NCI-H2171 (cell line): ENCODE results near the gene COX17.
"Not testable (repeated sequence)": the region's sequence is repeated elsewhere in the genome, so short reads cannot be mapped to it uniquely, and the experiment has no call there.

ENCODE experiments used
- DNase-seq: peaks from one replicate; lab custom pipeline; 2025; lab: John Stamatoyannopoulos, UW

The COX17 gene

GRCh38 chr3:119676771-119677640 is at the start of gene COX17:
TSS of gene COX17 (minus strand) at chr3:119677406. CDS start at chr3:119677310, 96 bp downstream.
- DNase-seq = peak; percentile 96

- DNase-seq = no peak
Measured at GRCh38 chr3:119726909-119727308, 49.7 kb upstream of the COX17 start.

- no peak for DNase-seq
Measured at GRCh38 chr3:119723022-119723421, 45.8 kb upstream of the COX17 start.

- DNase-seq = no peak
Measured at GRCh38 chr3:119717520-119717919, 40.3 kb upstream of the COX17 start.

GRCh38 chr3:119716998-119717397 is 39.8 kb upstream of the COX17 start:
- no peak for DNase-seq

- no peak for DNase-seq
Measured at GRCh38 chr3:119715105-119715504, 37.9 kb upstream of the COX17 start.

- no peak for DNase-seq
Measured at GRCh38 chr3:119703820-119704531, 26.8 kb upstream of the COX17 start.

GRCh38 chr3:119702530-119703527 is 25.6 kb upstream of the COX17 start, which contains the start of gene CFAP91:
TSS of gene CFAP91 (plus strand) at chr3:119703022. CDS start at chr3:119703099, 77 bp downstream.
- DNase-seq = peak; percentile 90

GRCh38 chr3:119700920-119701734 is 23.9 kb upstream of the COX17 start:
- no peak for DNase-seq

GRCh38 chr3:119700269-119700919 is 23.2 kb upstream of the COX17 start:
- DNase-seq = no peak

- no peak for DNase-seq
Measured at GRCh38 chr3:119697394-119697793, 20.2 kb upstream of the COX17 start.

- DNase-seq = no peak
Measured at GRCh38 chr3:119695480-119695879, 18.3 kb upstream of the COX17 start.

GRCh38 chr3:119690043-119690656 is 12.9 kb upstream of the COX17 start:
- no peak for DNase-seq

- DNase-seq = no peak
Measured at GRCh38 chr3:119683421-119683820, 6.2 kb upstream of the COX17 start.

GRCh38 chr3:119681279-119681678 is 4.1 kb upstream of the COX17 start:
- no peak for DNase-seq

- no peak for DNase-seq
Measured at GRCh38 chr3:119679874-119680273, 2.7 kb upstream of the COX17 start.

GRCh38 chr3:119678209-119678608 is 1.0 kb upstream of the COX17 start:
- DNase-seq = not testable (repeated sequence)

- no peak for DNase-seq
Measured at GRCh38 chr3:119677641-119677934, 382 bp upstream of the COX17 start.

GRCh38 chr3:119676020-119676419 is 1.2 kb downstream of the COX17 start:
- DNase-seq = no peak

GRCh38 chr3:119675188-119675874 is 1.9 kb downstream of the COX17 start:
- no peak for DNase-seq
